ENCODE data around the gene NFKBIE. TPM values are rescaled to one million over a fixed set of nuclear protein-coding genes. Genes with fewer than 3 reads are reported as not detected.

Gene NFKBIE
- total and polyA plus RNA-seq, 3 experiments from 2014 or later = 5.3 to 34.3 (median 33.1) TPM

GRCh38 chr6:44228433-44228832 lies 36.9 kb downstream of the NFKBIE start:
- POLR2A ChIA-PET = no interaction called here

DNA sequence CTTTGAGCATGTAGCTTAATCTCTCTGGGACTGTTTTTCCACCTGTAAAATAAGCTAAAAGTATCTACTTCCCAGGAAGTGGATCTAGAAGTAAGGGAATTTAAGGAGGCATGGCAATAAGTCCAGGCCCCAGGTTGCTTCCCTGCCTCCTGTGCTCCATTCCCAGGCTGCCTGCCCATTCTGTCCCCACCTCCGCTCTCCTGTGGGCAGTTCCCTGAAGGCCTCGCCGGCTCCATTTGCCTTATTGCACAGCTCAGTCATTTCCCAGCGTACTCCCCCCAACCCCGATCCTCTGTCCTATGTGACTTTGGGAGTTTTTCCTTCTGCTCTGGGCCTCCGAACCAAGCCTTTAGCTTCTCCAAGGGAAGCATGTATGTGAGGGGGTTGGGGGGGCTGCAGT lies 37.3 kb downstream of the NFKBIE start:
- H3K4me1 ChIP-seq (ENCODE audit: insufficient read depth, low read length) = peaks cover 1% of the 10 kb centered on the region
- H3K27me3 ChIP-seq (ENCODE audit: insufficient read depth, low read length, poor library complexity, severe bottlenecking) = no peaks in the 10 kb centered on the region
- no peaks in the 10 kb centered on the region for H3K9me3 Mint-ChIP-seq
- H3K27ac Mint-ChIP-seq = no peak overlapping the region
- POLR2A ChIA-PET = interaction anchor here (1.4 kb wide), 1 partner anchor 9 kb away, joined by 3 read pairs; no protein-coding TSS in a partner anchor
- H3K9me3 ChIP-seq (ENCODE audit: low read length) = no peaks in the 10 kb centered on the region
- H3K4me3 ChIP-seq (ENCODE audit: low read length) = no peak overlapping the region
- DNase-seq = no peak
- no peaks in the 10 kb centered on the region for H3K27me3 Mint-ChIP-seq
- CTCF ChIA-PET = interaction anchor here (0.6 to 8.0 kb wide), 3 partner anchors 8 to 36 kb away, joined by 3 to 69 read pairs (median 5); no protein-coding TSS in a partner anchor
- no peaks in the 10 kb centered on the region for H3K36me3 Mint-ChIP-seq
- H3K4me1 Mint-ChIP-seq = peaks cover 8 to 11% (median 10%) of the 10 kb centered on the region in 3 donors
- H3K36me3 ChIP-seq (ENCODE audit: insufficient read depth, low read length) = no peaks in the 10 kb centered on the region
- H3K27ac ChIP-seq (ENCODE audit: low read depth, low read length) = no peak overlapping the region
- H3K4me3 Mint-ChIP-seq = no peak overlapping the region

More at GRCh38 chr6:44228433-44228832, 36.9 kb downstream of the NFKBIE start:
- no peak overlapping the region for H3K4me3 ChIP-seq (ENCODE audit: low read length)
- CTCF ChIA-PET = interaction anchor here (1.2 to 8.0 kb wide), 2 partner anchors 7 to 28 kb away, joined by 5 to 69 read pairs; no protein-coding TSS in a partner anchor
- Mint-ChIP-seq H3K27ac (no peak overlapping the region), H3K4me3 (no peak overlapping the region), H3K4me1 (peaks cover 8 to 9% (median 8%) of the 10 kb centered on the region in 3 donors), H3K9me3 (no peaks in the 10 kb centered on the region), H3K36me3 (no peaks in the 10 kb centered on the region), H3K27me3 (no peaks in the 10 kb centered on the region)
- DNase-seq = no peak
- H3K9me3 ChIP-seq (ENCODE audit: low read length) = no peaks in the 10 kb centered on the region
- no peaks in the 10 kb centered on the region for H3K4me1 ChIP-seq (ENCODE audit: insufficient read depth, low read length)
- no peak overlapping the region for H3K27ac ChIP-seq (ENCODE audit: low read depth, low read length)
- H3K27me3 ChIP-seq (ENCODE audit: insufficient read depth, low read length, poor library complexity, severe bottlenecking) = no peaks in the 10 kb centered on the region
- H3K36me3 ChIP-seq (ENCODE audit: insufficient read depth, low read length) = no peaks in the 10 kb centered on the region

GRCh38 chr6:44227148-44227793 lies 38.1 kb downstream of the NFKBIE start:
- ChIA-PET POLR2A (interaction anchor here (1.4 kb wide), 1 partner anchor 10 kb away, joined by 3 read pairs; no protein-coding TSS in a partner anchor), CTCF (interaction anchor here (0.6 to 8.0 kb wide), 3 partner anchors 8 to 37 kb away, joined by 3 to 69 read pairs (median 5); no protein-coding TSS in a partner anchor)
- Histone ChIP-seq H3K4me3 (ENCODE audit: low read length) (no peak overlapping the region), H3K4me1 (ENCODE audit: insufficient read depth, low read length) (peaks cover 6% of the 10 kb centered on the region), H3K27ac (ENCODE audit: low read depth, low read length) (peak overlapping the region; percentile 61), H3K36me3 (ENCODE audit: insufficient read depth, low read length) (no peaks in the 10 kb centered on the region), H3K27me3 (ENCODE audit: insufficient read depth, low read length, poor library complexity, severe bottlenecking) (no peaks in the 10 kb centered on the region), H3K9me3 (ENCODE audit: low read length) (no peaks in the 10 kb centered on the region)
- no peak for DNase-seq
- no peak overlapping the region for H3K27ac Mint-ChIP-seq
- H3K4me1 Mint-ChIP-seq = peaks cover 13 to 16% (median 16%) of the 10 kb centered on the region in 3 donors
- H3K9me3 Mint-ChIP-seq = no peaks in the 10 kb centered on the region
- no peaks in the 10 kb centered on the region for H3K27me3 Mint-ChIP-seq
- H3K36me3 Mint-ChIP-seq = no peaks in the 10 kb centered on the region
- H3K4me3 Mint-ChIP-seq = no peak overlapping the region

DNA sequence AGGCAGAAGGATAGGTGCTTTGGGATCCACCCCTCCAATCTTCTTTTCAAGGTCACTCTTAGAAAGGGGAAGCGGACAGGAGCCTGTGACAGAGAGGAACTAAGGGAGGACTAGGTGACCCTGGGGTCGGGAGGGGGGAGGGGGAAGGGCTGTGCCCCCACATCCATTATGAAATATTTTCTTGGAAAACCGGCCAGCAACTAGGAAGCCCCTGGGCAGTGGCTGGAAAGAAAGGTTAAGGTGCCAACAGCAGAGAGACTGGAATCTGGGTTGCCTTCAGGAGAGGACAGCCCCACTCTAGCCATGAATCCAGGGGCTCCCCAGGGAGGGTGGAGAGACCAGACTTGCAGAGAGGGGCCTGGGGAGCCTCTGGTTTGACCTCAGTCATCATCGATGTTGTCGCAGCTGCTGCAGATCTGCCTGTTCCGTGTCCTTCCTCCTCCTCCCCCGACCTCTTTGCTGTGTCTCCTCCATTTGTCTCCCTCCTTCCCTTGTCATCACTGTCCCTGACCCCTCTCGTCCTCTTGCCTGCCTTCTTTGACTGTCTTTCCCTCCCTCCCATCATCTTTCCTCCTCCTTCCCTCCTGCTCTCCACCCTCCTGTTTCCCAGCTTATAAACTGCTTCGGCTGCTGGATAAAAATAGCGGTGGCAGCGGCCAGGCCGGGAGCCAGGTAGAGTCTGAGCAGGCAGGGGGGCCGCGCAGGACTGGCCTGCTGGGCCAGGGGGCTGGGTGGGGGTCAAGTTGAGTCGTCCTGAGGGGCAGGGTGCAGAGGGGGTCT lies 38.8 kb downstream of the NFKBIE start:
- peak overlapping the region in 1 of 7 donors; percentile 27 for H3K4me3 Mint-ChIP-seq
- Histone ChIP-seq H3K4me3 (ENCODE audit: low read length) (no peak overlapping the region), H3K27ac (ENCODE audit: low read depth, low read length) (peak overlapping the region; percentile 61), H3K4me1 (ENCODE audit: insufficient read depth, low read length) (peaks cover 10% of the 10 kb centered on the region), H3K9me3 (ENCODE audit: low read length) (no peaks in the 10 kb centered on the region), H3K27me3 (ENCODE audit: insufficient read depth, low read length, poor library complexity, severe bottlenecking) (no peaks in the 10 kb centered on the region), H3K36me3 (ENCODE audit: insufficient read depth, low read length) (no peaks in the 10 kb centered on the region)
- POLR2A ChIA-PET = interaction anchor here (1.4 kb wide), 1 partner anchor 11 kb away, joined by 3 read pairs; no protein-coding TSS in a partner anchor
- no peaks in the 10 kb centered on the region for H3K36me3 Mint-ChIP-seq
- DNase-seq = no peak
- H3K27ac Mint-ChIP-seq = no peak overlapping the region
- no peaks in the 10 kb centered on the region for H3K27me3 Mint-ChIP-seq
- no peaks in the 10 kb centered on the region for H3K9me3 Mint-ChIP-seq
- CTCF ChIA-PET = interaction anchor here (2.4 to 8.0 kb wide), 3 partner anchors 9 to 30 kb away, joined by 7 to 69 read pairs (median 22); partner anchors contain the start of gene SLC35B2
- H3K4me1 Mint-ChIP-seq = peaks cover 15 to 21% (median 16%) of the 10 kb centered on the region in 3 donors

GRCh38 chr6:44225579-44226325 lies 39.6 kb downstream of the NFKBIE start:
- CTCF ChIA-PET = interaction anchor here (2.0 to 8.0 kb wide), 4 partner anchors 10 to 31 kb away, joined by 4 to 69 read pairs (median 14); partner anchors contain the start of gene SLC35B2
- no peaks in the 10 kb centered on the region for H3K27me3 Mint-ChIP-seq
- no peaks in the 10 kb centered on the region for H3K36me3 Mint-ChIP-seq
- H3K36me3 ChIP-seq (ENCODE audit: insufficient read depth, low read length) = no peaks in the 10 kb centered on the region
- no peak overlapping the region for H3K4me3 ChIP-seq (ENCODE audit: low read length)
- H3K27ac Mint-ChIP-seq = no peak overlapping the region
- peaks cover 15 to 21% (median 16%) of the 10 kb centered on the region in 3 donors for H3K4me1 Mint-ChIP-seq
- peak overlapping the region in 3 of 7 donors; percentile 19 to 67 (median 27) for H3K4me3 Mint-ChIP-seq
- no peak for DNase-seq
- POLR2A ChIA-PET = interaction anchor here (4.5 kb wide), 1 partner anchor 22 kb away, joined by 24 read pairs; the partner anchor contains the start of gene HSP90AB1
- H3K27me3 ChIP-seq (ENCODE audit: insufficient read depth, low read length, poor library complexity, severe bottlenecking) = no peaks in the 10 kb centered on the region
- H3K27ac ChIP-seq (ENCODE audit: low read depth, low read length) = peak overlapping the region; percentile 61
- no peaks in the 10 kb centered on the region for H3K9me3 ChIP-seq (ENCODE audit: low read length)
- no peaks in the 10 kb centered on the region for H3K9me3 Mint-ChIP-seq
- H3K4me1 ChIP-seq (ENCODE audit: insufficient read depth, low read length) = peaks cover 10% of the 10 kb centered on the region

DNA sequence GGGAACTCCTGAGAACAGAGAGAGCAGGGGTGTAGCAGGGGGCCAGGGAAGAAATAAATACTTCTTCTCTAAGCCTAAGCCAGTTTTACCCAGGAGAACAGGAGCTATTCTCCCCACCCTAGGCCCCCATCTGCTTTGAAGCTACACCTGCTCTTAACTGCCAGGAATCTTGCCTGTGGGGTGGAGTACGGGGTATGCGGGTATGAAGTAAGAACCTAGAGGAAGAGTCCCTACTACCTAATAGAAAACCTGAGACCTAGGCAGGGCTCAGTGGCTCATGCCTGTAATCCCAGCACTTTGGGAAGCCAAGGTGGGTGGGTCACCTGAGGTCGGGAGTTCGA lies 40.4 kb downstream of the NFKBIE start:
- POLR2A ChIA-PET = interaction anchor here (0.9 to 4.5 kb wide), 2 partner anchors 9 to 23 kb away, joined by 3 to 24 read pairs; partner anchors contain the start of gene HSP90AB1
- Histone ChIP-seq H3K27ac (ENCODE audit: low read depth, low read length) (peak overlapping the region; percentile 45), H3K4me3 (ENCODE audit: low read length) (no peak overlapping the region), H3K36me3 (ENCODE audit: insufficient read depth, low read length) (no peaks in the 10 kb centered on the region), H3K9me3 (ENCODE audit: low read length) (no peaks in the 10 kb centered on the region), H3K4me1 (ENCODE audit: insufficient read depth, low read length) (peaks cover 10% of the 10 kb centered on the region), H3K27me3 (ENCODE audit: insufficient read depth, low read length, poor library complexity, severe bottlenecking) (no peaks in the 10 kb centered on the region)
- H3K27me3 Mint-ChIP-seq = peaks cover 0 to 1% of the 10 kb centered on the region in 2 donors
- peaks cover 15 to 21% (median 16%) of the 10 kb centered on the region in 3 donors for H3K4me1 Mint-ChIP-seq
- DNase-seq = no peak
- CTCF ChIA-PET = interaction anchor here (1.0 to 8.0 kb wide), 6 partner anchors 11 to 52 kb away, joined by 3 to 69 read pairs (median 6); partner anchors contain the start of gene SLC35B2
- H3K9me3 Mint-ChIP-seq = no peaks in the 10 kb centered on the region
- H3K4me3 Mint-ChIP-seq = peak overlapping the region; percentile 49 to 85 (median 82)
- H3K27ac Mint-ChIP-seq = no peak overlapping the region
- no peaks in the 10 kb centered on the region for H3K36me3 Mint-ChIP-seq
